Measurements from ENCODE around the gene C15orf39.

Gene C15orf39

DNA sequence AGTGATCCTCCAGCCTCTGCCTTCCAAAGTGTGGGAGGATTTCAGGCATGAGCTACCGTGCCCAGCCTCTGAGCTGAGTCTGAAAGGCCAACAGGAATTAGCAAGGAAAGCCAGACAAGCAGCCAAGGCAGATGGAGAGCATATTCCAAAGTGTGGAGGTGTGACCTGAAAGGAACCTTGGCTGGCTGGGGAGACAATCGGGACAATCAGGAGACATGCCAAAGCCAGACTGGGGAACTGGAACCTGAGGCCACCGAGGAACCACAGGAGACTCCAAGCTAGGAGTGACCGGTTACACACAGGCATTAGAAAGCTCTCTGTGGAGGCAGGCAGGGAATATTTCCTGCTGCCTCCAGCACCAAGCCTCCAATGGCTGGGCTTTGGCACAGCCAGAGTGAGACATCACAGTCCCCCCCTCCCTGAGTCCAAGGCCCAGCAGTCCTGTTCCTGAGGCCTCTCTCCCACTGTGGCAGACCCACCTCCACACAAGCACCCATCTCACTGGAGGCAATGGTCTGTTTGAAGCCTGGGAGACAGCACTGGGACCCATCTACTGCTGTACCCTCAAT lies 4.5 kb upstream of the C15orf39 start:
- DNase-seq: peak in 1 of 14 donors; percentile 86

GRCh38 chr15:75198560-75199356 lies 2.9 kb upstream of the C15orf39 start:
- DNase-seq: no peak

- DNase-seq: no peak
These were observed 2.2 kb upstream of the C15orf39 start for GRCh38 chr15:75199357-75199940.

DNA sequence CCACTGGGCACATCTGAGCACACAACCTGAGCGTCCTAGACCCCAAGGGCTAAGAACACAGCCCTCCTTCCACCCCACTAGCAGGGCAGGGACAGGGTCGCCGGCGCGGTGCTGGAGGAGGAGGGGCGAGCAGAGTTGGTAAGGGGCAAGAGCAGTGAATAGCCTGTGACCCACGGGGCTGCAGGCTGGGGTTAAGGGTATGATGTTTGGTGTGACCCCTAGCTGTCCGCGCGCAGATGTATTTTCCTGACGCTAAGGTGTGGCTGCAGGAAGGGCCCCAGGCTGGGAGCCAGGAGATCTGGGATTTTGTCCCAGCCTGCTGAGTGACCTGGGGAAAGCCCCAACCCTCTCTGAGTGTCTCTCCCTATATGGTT lies 1.3 kb upstream of the C15orf39 start:
- DNase-seq: no peak

DNA sequence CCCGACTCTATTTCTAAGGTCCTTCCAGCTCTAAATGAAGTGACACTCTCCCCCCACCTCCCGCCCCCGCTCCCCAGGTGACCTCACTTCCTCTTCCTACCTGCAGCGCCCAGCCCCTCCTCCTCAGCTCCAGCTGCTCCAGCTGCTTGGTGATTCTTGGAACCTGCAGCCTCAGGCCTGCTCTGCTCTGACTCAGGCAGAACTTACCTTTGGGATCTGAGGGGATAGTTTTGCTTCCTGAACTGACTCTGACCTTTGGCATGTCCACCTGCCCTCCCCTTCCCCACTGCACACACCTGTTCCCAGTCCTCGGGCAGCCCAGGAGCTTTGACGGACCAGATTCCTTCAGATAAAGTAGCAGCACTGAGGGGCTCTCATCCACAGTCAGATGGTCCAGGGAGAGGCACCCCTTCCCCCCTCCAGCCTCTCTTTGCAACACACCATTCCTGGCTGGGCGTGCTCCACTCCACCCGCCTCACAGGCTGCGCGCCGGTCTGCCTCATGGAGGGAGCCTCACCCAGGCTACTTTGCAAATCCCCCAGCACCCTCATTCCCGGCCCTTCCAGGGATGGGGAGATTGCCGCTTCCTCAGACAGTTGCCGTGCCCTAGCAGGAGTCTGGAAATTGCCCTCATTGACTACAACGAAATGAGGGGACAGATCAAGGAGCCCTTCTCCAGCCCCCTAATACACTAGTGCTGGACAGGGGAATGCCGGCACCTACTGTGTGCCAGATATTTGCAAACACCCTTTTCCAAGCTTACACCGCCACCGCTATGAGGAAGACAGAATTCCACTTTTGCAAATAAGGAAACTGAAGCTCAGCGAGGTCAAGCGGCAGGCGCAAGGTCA lies 692 bp upstream of the C15orf39 start:
- peak in 3 of 14 donors; percentile 44 to 60 (median 48) for DNase-seq

DNA sequence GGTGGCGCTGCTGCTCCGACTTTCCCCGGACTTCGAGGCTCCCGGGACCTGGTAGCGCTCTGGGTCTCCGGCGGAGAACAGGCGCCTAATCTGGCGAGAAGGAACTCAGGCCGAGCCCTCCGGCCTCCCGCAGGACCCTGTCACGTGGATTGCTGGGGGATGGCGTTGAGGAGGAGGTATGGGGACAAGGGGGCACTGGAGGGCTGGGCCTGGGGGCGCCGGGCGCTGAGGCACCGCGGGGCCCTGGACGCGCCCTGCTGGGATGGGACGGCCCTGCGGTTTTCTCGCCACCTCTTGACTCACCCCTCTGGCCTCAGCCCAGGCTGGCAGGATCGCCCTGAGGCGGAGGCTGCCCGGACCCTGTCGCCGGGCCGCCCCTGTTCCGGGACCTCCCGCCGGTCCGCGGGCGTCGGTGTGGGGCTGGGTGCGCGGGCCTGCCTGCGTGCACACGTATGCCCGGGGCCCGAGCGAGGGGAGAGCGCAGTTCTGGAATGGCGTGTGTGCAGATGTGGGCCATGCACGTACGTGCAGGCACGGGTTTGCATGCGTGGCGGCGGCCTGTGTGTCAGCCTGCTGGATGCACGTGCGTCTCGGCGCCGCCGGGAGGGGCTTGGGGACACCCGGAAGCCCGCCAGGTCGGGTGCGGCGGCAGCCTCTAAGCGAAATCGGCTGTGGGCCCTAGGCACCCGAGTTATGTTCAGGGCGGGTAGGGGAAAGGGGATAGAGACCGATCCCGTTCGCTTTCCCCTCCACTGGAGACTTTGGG lies 752 bp downstream of the C15orf39 start:
- peak in 9 of 14 donors; percentile 24 to 80 (median 59) for DNase-seq

DNA sequence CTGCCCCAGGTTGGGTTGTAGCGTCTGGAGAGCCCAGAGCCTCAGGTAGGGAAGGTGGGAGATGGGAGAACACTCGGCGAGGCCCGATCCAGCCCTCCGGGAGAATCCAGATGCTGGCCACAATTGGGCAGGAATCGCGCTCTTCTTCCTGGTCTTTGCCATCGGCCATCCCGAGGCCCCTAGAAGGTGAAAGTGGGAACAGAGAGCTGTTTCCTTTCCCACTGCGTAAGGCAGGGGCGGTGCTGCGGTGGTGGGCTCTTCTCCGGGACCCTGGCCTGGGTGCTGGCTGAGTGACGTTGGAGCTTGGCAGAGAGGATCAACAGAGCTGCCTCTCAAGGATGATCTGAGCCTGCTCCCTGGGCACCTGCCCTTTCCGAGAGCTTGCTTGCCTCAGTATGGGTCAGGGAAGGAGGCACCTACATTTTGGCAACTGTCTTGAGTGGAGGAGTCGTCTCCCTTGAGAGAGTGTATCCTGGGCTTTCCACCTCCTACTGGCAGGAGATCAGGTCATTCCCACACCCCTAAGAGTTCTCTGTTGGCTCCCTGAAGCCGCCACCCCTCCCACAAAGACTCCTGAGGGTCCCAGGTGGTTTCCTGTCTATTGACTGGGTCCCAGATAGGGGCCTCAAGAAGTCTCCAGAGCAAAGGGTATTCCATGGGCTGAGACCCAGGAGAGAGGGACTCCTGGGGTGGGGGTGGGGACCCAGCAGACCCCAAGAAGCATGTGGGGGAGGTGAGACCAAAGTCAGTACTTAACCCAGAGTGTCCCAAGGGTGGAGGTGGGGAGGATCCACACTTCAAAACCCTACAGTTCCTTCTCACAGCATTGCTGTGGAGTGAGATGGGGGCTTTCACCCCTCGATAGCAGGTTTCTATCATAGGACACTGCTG lies 1.6 kb downstream of the C15orf39 start:
- peak in 2 of 14 donors; percentile 47 to 49 for DNase-seq

- no peak for DNase-seq
These were observed 2.2 kb downstream of the C15orf39 start for GRCh38 chr15:75203908-75204263.

DNA sequence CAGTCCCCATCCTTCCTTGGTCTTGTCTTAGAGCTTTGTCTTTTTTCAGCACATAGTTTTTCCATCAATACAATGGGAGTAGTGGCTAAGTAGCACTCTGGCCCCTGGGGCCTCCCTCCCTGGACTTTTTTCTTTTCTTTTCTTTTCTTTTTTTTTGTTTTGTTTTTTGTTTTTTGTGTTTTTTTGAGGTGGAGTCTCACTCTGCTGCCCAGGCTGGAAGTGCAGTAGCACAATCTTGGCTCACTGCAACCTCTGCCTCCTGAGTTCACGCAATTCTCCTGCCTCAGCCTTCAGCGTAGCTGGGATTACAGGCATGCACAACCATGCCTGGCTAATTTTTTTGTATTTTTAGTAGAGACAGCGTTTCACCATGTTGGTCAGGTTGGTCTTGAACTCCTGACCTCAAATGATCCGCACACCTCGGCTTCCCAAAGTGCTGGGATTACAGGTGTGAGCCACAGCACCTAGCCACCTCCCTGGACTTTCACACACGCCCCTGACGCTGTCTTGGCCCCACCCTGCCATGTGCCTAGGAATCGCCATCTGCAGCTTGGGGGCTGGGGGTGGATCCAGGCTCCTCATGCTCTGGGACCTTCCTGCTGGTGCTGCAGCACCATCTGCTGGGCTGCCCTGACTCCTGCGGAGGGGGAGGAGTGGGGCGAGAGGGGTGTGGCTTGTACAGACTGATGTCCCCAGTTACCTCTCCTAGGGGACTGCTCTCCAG lies 2.8 kb downstream of the C15orf39 start:
- DNase-seq: peak in 13 of 14 donors; percentile 23 to 85 (median 76)

GRCh38 chr15:75205064-75205395 lies 3.3 kb downstream of the C15orf39 start:
- DNase-seq: no peak

DNA sequence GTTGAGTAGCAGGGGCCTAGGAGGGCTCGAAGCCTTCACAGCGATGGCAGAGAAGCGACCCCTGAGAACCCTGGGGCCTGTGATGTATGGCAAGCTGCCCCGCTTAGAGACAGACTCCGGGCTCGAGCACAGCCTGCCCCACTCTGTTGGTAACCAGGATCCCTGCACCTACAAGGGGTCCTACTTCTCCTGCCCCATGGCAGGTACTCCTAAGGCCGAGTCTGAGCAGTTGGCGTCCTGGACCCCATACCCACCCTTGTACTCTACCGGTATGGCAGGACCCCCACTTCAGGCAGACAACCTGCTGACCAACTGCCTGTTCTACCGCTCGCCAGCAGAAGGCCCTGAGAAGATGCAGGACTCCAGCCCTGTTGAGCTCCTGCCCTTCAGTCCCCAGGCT lies 4.3 kb downstream of the C15orf39 start:
- no peak for DNase-seq

GRCh38 chr15:75206803-75207617 lies 5.3 kb downstream of the C15orf39 start:
- no peak for DNase-seq

DNA sequence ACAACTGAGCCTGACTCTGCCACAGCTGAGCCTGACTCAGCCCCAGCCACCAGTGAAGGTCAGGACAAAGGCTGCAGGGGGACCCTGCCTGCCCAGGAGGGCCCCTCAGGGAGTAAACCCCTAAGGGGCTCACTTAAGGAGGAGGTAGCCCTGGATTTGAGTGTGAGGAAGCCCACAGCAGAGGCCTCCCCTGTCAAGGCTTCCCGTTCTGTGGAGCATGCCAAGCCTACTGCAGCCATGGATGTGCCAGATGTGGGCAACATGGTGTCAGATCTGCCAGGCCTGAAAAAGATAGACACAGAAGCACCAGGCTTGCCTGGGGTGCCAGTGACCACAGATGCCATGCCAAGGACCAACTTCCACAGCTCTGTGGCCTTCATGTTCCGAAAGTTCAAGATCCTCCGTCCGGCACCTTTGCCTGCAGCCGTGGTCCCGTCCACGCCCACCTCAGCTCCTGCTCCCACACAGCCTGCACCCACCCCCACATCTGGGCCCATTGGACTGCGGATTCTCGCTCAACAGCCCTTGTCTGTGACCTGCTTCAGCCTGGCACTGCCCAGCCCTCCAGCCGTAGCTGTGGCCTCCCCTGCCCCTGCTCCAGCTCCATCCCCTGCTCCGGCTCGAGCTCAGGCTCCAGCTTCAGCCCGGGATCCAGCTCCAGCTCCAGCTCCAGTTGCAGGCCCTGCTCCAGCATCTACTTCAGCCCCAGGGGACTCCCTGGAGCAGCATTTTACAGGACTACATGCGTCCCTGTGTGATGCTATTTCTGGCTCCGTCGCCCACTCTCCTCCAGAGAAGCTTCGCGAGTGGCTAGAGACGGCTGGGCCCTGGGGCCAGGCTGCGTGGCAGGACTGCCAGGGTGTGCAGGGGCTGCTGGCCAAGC lies 6.2 kb downstream of the C15orf39 start:
- DNase-seq: no peak

DNA sequence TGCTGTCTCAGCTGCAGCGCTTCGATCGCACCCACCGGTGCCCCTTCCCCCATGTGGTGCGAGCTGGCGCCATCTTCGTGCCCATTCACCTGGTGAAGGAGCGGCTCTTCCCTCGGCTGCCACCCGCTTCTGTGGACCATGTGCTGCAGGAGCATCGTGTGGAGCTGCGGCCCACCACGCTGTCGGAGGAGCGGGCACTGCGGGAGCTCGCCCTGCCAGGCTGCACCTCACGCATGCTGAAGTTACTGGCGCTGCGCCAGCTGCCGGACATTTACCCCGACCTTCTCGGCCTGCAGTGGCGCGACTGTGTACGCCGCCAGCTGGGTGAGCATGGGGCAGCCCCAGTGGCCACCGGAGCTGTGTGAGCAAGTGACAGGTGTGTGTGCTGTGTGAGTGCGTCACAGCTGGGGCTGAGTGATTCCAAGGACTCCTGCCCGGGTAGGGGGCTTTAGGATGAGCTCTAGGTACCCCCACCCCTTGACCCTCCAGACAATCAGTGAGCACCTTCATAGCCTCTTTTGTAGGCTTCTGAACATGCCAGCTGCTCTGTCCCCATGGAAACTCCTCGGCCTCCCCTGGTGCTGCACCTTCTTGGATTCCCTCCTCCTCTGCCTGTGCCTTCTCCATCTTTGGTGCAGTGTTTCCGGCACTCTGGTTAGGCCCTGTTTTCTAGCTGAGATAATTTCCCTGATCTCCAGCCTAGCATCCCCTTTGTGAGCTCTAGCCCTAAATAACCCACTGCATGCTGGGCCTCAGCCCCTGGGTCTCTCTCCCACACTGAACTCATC lies 7.0 kb downstream of the C15orf39 start:
- no peak for DNase-seq

DNA sequence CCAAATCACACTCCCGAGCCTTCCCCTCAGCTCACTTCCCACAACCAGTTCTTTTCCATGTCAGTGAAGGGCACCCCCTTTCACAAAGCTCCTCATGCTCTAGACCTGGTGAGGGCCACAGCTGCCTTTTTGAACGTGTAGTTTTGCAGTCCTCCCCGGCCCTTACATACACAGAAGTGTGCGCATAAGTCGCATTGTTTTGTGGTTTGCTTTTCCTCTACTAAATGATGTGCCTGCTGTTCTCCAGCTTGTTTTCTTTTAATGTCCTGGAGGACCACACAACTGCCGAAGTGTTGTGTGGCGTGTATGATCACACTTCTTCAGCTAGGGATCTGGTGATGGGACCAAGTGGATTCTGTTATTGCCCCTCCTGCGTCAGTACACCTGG lies 7.6 kb downstream of the C15orf39 start:
- DNase-seq: no peak

GRCh38 chr15:75210811-75211230 lies 9.1 kb downstream of the C15orf39 start:
- DNase-seq: no peak

GRCh38 chr15:75211436-75212199 lies 9.9 kb downstream of the C15orf39 start:
- DNase-seq: peak in 1 of 14 donors; percentile 21

Data from C1 segment of cervical spinal cord (tissue), 14 donors.